ENCODE measurements around the gene SNX1. TPM values are rescaled to one million over a fixed set of nuclear protein-coding genes. Genes with fewer than 3 reads are reported as not detected.
"Not testable (repeated sequence)": the region's sequence is repeated elsewhere in the genome, so short reads cannot be mapped to it uniquely, and the experiment has no call there.

Gene SNX1
- total RNA-seq, 2 donors from 2014 or later: 114 to 130 TPM

- DNase-seq (ENCODE audit: low spot score): no peak
- intact Hi-C loops (cut with DNase I): no loop called here
These were observed 11.6 kb downstream of the SNX1 start for GRCh38 chr15:64107337-64107736.

DNA sequence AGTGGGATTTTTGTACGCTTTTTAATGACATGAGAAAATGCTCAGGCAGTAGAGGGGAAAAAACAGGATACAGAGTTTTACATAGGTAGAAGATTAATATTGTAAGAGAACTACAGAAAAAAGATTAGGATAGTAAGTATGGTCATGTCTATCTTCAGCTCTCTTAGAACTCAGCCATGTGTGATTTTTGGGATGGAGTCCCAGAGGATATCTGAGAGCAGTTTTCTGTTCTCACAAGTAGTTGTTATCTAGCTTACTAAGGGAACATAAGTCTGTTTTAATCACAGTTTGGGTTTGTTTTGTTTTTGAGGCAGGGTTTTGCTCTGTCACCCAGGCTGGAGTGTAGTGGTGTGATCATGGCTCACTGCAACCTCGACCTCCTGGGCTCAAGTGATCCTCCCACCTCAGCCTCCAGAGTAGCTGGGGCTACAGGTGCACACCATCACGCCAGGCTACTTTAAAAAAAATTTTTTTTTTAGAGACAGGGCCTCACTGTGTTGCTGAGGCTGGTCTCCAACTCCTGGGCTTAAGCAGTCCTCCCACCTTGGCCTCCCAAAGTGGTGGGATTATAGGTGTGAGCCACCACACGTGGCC is 14.4 kb downstream of the SNX1 start:
- DNase-seq (ENCODE audit: low spot score); intact Hi-C loops (cut with DNase I): not testable (repeated sequence)

- intact Hi-C loops (cut with DNase I): no loop called here
- DNase-seq (ENCODE audit: low spot score): no peak
These were observed 15.3 kb downstream of the SNX1 start for GRCh38 chr15:64110950-64111678.

DNA sequence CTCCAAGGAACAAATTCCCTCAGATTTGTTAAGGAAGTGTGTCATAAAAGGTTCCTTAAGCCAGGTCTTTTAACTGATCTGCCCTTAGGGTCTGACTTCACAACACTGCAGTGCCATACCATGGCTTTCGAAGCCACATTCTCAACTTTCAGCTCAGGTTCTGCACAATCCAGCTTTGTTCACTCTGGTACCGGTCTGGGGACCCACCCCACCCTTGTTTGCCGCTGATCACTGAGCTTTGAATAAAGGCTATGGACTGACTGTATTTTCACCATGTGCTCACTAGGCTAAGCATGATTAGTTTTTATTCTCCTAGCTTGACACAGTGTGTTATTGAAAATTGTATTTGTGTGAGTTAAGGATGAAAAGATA is 15.9 kb downstream of the SNX1 start:
- DNase-seq (ENCODE audit: low spot score): no peak
- intact Hi-C loops (cut with DNase I): no loop called here

- DNase-seq (ENCODE audit: low spot score): no peak
- intact Hi-C loops (cut with DNase I): no loop called here
These were observed 16.4 kb downstream of the SNX1 start for GRCh38 chr15:64112073-64112772.

GRCh38 chr15:64112904-64113303 is 17.1 kb downstream of the SNX1 start:
- DNase-seq (ENCODE audit: low spot score): no peak

DNA sequence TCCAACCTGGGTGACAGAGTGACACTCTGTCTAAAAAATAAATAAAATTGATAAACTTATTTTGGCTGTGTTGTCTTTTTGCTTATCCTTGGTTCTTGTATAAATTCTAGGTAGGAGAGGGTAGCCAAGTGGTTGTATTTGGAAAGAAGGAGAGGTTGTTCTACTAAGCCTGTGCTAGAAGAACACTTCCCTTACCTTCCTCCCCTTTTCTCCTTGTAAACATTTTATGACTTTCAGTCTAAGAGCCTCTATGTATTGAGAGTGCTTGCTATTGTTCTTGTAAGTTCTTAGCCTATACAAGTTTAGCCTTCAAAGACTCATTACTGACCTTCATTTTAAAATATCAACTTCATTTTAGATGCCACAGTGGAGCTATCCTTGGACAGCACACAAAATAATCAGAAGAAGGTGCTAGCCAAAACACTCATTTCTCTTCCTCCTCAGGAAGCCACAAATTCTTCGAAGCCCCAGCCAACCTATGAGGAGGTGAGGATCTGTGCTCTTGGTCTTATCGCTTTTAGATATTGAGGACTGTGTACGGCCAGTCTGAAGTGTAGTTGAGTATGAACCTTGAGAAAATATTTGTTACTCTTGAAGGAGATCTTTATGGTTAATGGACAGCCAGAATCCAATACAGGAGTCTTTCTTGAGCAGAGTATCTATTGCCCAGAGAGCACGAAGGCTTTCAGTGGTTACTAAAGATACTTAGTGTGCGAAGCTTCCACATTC is 22.1 kb downstream of the SNX1 start:
- intact Hi-C loops (cut with DNase I): no loop called here
- no peak for DNase-seq (ENCODE audit: low spot score)

More at GRCh38 chr15:64112904-64113303, 17.1 kb downstream of the SNX1 start:
- intact Hi-C loops (cut with DNase I): no loop called here

- DNase-seq (ENCODE audit: low spot score); intact Hi-C loops (cut with DNase I): not testable (repeated sequence)
These were observed 24.5 kb downstream of the SNX1 start for GRCh38 chr15:64120322-64120721.

GRCh38 chr15:64121614-64122013 is 25.8 kb downstream of the SNX1 start:
- no peak for DNase-seq (ENCODE audit: low spot score)
- intact Hi-C loops (cut with DNase I): no loop called here

GRCh38 chr15:64122444-64122843 is 26.7 kb downstream of the SNX1 start:
- no peak for DNase-seq (ENCODE audit: low spot score)
- intact Hi-C loops (cut with DNase I): no loop called here

- no peak for DNase-seq (ENCODE audit: low spot score)
- intact Hi-C loops (cut with DNase I): no loop called here
These were observed 27.2 kb downstream of the SNX1 start for GRCh38 chr15:64122936-64123351.

- no peak for DNase-seq (ENCODE audit: low spot score)
- intact Hi-C loops (cut with DNase I): no loop called here
These were observed 30.2 kb downstream of the SNX1 start for GRCh38 chr15:64125978-64126377.

DNA sequence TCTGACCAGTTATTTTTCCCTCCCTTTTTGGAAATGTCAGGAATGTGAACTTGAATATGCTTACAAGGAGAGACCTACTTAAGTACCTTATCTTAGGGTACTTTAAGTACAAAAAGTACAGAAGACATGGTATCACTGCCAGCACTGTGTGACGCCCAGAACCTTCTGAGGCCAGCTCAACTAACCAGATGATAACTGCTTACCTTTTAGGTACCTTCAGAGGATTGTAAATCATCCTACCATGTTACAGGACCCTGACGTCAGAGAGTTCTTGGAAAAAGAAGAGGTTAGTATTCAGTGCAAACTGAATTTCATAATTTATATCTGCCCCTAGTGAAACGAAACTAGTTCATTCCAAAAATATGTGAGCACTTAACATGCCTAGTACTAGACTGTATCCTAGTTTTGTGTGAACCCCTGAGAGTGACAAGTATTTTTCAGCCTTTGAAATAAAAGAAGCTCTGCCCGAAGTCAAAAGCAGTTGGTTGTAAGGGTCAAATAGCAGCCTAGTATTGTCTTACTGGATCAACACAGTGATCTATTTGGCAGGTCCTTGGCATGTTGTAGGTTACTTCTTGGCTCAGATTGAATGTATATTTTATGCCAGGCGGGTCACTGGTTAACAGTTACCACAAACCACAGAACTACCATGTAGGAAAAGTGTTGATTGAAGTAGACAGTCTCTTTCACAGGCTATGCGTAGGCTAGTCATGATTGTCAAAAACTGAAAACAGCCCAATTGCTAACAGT is 31.9 kb downstream of the SNX1 start:
- DNase-seq (ENCODE audit: low spot score): no peak
- intact Hi-C loops (cut with DNase I): no loop called here

- DNase-seq (ENCODE audit: low spot score): no peak
These were observed 34.4 kb downstream of the SNX1 start for GRCh38 chr15:64130159-64130558.

GRCh38 chr15:64131547-64131946 is 35.8 kb downstream of the SNX1 start:
- intact Hi-C loops (cut with DNase I): no loop called here

More at GRCh38 chr15:64130159-64130558, 34.4 kb downstream of the SNX1 start:
- intact Hi-C loops (cut with DNase I): no loop called here

GRCh38 chr15:64132217-64132616 is 36.4 kb downstream of the SNX1 start:
- no peak for DNase-seq (ENCODE audit: low spot score)
- intact Hi-C loops (cut with DNase I): no loop called here

More at GRCh38 chr15:64131547-64131946, 35.8 kb downstream of the SNX1 start:
- no peak for DNase-seq (ENCODE audit: low spot score)

DNA sequence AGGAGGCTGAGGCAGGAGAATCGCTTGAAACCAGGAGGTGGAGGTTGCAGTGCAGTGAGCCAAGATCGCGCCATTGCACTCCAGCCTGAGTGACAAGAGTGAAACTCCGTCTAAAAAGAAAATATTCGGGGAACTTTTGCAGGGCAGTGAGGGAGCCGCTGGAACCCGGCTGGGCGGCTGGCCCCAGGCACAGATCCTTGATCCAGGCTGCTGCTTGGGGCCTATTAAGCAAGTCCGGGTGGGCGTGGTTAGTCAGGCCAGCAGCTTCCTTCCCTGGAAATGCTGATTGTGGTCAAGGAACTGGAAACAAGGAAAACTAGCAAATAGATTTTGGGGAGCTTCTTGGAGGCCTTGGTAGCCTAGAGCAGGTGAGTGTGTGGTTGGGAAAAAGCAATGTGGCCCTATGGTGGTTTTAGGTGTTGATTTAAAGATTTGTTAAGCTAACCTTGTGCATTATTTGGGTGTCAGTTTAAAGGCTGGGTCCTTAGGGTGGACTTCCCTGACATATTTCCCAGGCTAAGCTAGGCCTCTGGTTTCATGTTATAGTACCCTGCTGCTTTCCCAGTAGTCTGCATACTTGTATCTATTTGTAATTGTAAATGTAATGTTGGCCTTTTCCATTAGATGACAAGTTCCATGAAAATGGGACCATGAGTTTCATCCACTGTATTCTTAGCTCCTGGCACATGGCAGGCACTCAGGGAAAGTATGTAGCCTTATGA is 38.0 kb downstream of the SNX1 start:
- intact Hi-C loops (cut with DNase I): no loop called here
- no peak for DNase-seq (ENCODE audit: low spot score)

DNA sequence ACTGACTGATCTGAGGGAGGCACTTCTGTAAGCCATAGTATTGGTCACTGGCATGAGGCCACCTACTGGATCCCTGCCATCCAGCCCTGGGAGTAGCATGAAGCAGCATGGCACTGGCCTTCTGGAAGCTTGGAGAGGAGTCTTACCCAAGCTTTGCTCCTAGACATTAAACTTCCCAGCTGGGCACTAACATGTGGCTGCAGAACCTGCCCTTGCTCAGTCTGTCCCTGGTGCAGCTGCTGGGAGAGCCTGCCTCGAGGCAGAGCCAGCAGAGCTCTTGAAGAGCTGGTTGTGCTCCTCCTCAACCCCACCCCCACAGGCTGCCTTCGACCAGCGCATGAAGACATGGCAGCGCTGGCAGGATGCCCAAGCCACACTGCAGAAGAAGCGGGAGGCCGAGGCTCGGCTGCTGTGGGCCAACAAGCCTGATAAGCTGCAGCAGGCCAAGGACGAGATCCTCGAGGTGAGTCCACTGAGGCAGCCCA is 38.6 kb downstream of the SNX1 start:
- intact Hi-C loops (cut with DNase I): no loop called here
- DNase-seq (ENCODE audit: low spot score): no peak

All from posterior vena cava (tissue), 2 donors.